Esophagus (tissue), 2 donors: Measurements from ENCODE around the gene TUBB3. TPM values are rescaled to one million over a fixed set of nuclear protein-coding genes. Genes with fewer than 3 reads are reported as not detected.

Experiments
- polyA plus RNA-seq, 2 donors: library from polyadenylated mRNA; stranded (reverse); fragments of 200-250 nt; gene quantifications; one replicate each; pipeline ENCODE4 v1.2.3, GENCODE V29; 2013
- donor health status: healthy with polysubstance abuse.
- donor health status: Bipolar disorder and iron deficiency.

The TUBB3 gene
- polyA plus RNA-seq, 2 donors = 0.16 to 1.5 TPM

Other genes starting within 250 kb of the TUBB3 start
- gene CDK10, start 236.7 kb upstream of the TUBB3 start, polyA plus RNA-seq = 10 to 100 TPM; 49.2 to 88.8 TPM
- 1 to 10 TPM; 4.8 to 6.5 TPM for gene SPATA2L, start 221.6 kb upstream of the TUBB3 start, polyA plus RNA-seq
- gene VPS9D1, start 202.4 kb upstream of the TUBB3 start, polyA plus RNA-seq = 10 to 100 TPM; 26.4 to 37.5 TPM
- gene ZNF276, start 201.8 kb upstream of the TUBB3 start, polyA plus RNA-seq = 10 to 100 TPM; 23.2 to 42.3 TPM
- gene FANCA, start 106.7 kb upstream of the TUBB3 start, polyA plus RNA-seq = 10 to 100 TPM in 1 of 2 donors, 1 to 10 TPM in 1; 9.9 to 18.6 TPM
- gene SPIRE2, start 94.9 kb upstream of the TUBB3 start, polyA plus RNA-seq = 1 to 10 TPM; 3.6 to 6.4 TPM
- 10 to 100 TPM; 76.3 to 83.2 TPM for gene TCF25, start 49.8 kb upstream of the TUBB3 start, polyA plus RNA-seq
- 1 to 10 TPM; 1.3 to 3.3 TPM for gene MC1R, start 4.5 kb upstream of the TUBB3 start, polyA plus RNA-seq
- 10 to 100 TPM; 47.0 to 47.2 TPM for gene DEF8, start 25.4 kb downstream of the TUBB3 start, polyA plus RNA-seq
- 10 to 100 TPM; 17.9 TPM for gene DBNDD1, start 96.1 kb downstream of the TUBB3 start, polyA plus RNA-seq
- gene PRDM7, start 154.0 kb downstream of the TUBB3 start, polyA plus RNA-seq = not detected